Stimulated activated CD8-positive, alpha-beta memory T cell treated with anti-CD3 and anti-CD28 coated beads, Interleukin-7, amount 100 ng/mL, for 24 hours (primary cell): ENCODE results near the gene ECPAS.
"Not testable (repeated sequence)": the region's sequence is repeated elsewhere in the genome, so short reads cannot be mapped to it uniquely, and the experiment has no call there.

Experiments
- DNase-seq: peaks from one replicate; pipeline ENCODE4 v3.0.0-alpha.2; 2020; ENCODE audit warnings: low read depth

Gene ECPAS

GRCh38 chr9:111349766-111350165, 134.4 kb downstream of the ECPAS start:
- DNase-seq = no peak

- no peak for DNase-seq
Observed at GRCh38 chr9:111348821-111349271, 135.3 kb downstream of the ECPAS start.

- DNase-seq = not testable (repeated sequence)
Observed at GRCh38 chr9:111334318-111334863, 149.8 kb downstream of the ECPAS start.

GRCh38 chr9:111330124-111330523, 154.1 kb downstream of the ECPAS start, which contains the start of gene OR2K2:
Gene OR2K2, minus strand, starts transcription at chr9:111330224. Its CDS starts 1,791 bp downstream, at chr9:111328433.
- DNase-seq = no peak

DNA sequence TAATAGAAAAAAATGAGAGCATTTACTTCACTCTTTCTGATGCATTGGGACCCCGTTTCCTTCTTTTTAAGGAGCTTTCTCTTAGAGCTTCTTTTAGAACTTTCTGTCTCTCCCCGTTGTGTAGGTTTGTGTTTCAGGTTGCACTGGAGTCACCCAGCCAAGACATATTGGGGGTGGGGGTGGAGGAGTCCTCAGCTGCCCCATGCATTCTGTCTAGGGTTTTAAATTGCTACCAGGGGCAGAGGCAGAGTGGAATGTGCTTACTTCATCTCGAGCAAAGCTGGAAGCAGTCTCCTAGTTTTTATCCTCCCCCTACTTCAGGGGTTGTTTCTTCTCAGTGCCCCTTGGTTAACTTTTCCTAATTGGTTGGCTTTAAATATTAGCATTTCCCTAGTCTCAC, 163.6 kb downstream of the ECPAS start:
- DNase-seq = no peak

DNA sequence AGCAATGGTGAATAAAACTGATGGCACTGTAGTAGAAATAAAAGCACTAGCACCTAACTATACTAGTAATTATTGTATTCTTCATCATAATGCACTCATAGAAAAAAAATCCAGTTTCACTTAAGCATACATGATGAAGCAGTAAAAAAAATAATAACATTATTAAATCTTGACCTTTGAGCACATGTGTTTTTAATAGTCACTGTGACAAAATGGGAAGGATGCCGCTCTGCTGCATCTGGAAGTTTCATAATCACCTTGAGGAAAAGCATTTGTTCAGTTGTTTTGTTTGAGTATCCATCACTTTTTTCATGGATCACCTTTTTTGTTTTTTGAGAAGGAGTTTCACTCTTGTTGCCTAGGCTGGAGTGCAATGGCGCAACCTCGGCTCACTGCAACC, 167.4 kb downstream of the ECPAS start:
- no peak for DNase-seq
